Superior temporal gyrus (tissue), 1 donor: Measurements from ENCODE around the gene TMEM95.

Experiments used
- DNase-seq: peaks from one replicate; pipeline ENCODE4 v3.0.0-alpha.2; 2016; ENCODE audit errors: extremely low spot score

The TMEM95 gene

DNA sequence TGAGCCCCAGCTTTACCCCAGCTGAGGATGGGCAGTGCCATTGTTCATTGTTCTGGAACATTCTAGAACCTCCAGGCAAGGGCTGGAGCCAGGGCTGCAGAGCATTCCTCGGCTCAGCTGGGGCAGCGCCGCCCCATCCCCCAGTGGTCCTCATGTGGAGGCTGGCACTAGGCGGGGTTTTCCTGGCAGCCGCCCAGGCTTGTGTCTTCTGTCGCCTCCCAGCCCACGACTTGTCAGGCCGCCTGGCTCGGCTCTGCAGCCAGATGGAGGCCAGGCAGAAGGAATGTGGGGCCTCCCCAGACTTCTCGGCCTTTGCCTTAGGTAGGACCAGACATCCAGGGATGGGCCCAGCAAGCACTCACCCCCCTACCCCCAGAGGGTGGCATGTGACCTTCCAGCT is at the start of gene TMEM95:
Gene TMEM95 (plus strand): TSS at position 104 of the 400 bp plus-strand sequence. CDS start 49 bp downstream, at position 153.
- peak; percentile 78 for DNase-seq

- peak; percentile 99 for DNase-seq
Measured at GRCh38 chr17:7306911-7307685, 47.9 kb upstream of the TMEM95 start, which contains the start of gene EIF5A. EIF5A (plus strand) TSS chr17:7307628; CDS start chr17:7309636, 2,008 bp downstream.

GRCh38 chr17:7307686-7308624 is 47.0 kb upstream of the TMEM95 start:
- no peak for DNase-seq

DNA sequence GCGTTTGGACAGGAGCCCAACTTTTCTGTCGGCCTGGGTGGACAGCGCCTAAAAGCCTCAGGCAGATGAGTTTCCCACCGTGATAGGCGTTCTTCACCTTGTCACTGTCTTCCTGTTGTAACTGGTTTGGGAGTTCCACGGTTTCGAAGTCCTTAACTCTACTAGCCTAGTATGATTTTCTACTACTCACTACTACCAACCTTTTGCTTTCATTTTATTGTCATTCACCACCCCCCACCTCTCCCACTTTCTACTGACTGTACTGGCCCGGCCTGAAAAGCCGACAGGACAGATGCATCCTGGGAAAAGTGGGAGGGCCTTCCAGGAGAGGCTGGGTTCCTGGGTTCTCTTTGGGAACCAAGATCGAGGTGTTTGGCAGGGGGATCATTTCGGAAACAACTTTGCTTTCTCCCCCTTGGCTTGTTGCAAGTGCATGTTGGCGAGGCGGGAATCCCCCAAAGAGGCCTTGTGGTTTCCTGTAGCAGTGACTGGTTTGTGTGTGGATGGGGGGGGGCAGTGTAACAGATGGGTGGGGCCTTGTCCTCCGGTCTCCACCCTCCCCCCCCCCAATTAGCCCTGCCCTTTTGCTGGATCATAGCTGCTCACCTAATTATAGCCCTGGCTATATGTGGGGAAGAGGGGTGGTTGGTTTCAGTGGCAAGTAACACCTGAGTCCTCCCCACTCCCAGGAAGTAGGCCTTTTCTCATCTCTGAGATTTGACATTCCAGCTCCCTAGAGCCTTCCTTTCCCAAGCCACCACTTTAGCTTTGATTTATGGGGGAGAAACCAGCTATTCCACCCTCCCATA is 46.1 kb upstream of the TMEM95 start:
- peak; percentile 57 for DNase-seq

GRCh38 chr17:7309628-7310027 is 45.3 kb upstream of the TMEM95 start:
- no peak for DNase-seq

DNA sequence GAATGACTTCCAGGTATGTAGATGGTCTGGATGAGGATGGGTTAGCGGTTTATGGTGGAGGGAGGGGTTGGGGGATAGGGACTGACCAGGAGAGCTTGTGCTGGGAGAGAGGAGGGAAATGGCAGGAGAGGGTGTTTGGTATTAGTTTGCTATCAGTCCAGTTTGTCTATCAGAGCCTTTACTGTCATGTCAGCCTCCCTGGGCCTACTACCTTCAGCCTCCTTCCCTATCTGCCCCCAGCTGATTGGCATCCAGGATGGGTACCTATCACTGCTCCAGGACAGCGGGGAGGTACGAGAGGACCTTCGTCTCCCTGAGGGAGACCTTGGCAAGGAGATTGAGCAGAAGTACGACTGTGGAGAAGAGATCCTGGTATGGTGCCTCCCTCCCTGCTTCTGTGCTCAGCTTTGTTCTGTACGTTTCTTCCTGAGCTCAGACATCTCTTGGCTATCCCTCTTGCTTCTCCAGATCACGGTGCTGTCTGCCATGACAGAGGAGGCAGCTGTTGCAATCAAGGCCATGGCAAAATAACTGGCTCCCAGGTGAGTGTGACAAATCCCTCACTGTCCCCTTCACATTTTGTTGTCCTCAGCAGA is 43.7 kb upstream of the TMEM95 start:
- no peak for DNase-seq

DNA sequence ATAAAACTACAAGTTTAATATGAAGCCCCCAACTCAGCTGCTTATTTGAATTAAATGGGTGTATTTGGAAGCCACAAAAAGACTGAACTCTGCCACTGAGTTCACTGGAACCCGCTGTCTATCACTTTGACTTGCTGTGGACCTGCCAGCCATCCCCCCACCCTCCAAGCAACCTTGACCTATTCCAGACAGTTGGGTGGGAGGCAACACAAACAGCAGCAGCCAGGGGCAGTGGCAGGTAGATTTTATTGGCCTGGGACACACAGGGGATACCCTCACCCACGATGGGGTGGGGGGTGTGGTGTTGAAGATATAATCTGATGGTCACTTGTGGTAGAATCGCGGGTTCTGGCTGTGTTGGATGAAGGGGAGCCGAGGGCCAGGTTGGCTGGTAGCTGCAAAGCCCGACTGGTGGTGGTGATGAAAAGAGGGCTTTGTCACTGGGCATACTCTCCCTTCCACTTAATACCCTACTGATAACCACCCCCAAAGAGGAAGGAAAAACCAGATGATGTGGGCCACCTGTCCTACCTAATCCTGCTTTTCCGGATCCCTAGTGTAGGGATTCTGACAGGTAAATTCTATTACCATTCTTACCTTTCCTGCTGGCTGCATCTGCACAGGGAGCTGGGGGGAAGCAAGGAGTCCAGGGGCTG is 42.4 kb upstream of the TMEM95 start:
- DNase-seq, result no peak

DNA sequence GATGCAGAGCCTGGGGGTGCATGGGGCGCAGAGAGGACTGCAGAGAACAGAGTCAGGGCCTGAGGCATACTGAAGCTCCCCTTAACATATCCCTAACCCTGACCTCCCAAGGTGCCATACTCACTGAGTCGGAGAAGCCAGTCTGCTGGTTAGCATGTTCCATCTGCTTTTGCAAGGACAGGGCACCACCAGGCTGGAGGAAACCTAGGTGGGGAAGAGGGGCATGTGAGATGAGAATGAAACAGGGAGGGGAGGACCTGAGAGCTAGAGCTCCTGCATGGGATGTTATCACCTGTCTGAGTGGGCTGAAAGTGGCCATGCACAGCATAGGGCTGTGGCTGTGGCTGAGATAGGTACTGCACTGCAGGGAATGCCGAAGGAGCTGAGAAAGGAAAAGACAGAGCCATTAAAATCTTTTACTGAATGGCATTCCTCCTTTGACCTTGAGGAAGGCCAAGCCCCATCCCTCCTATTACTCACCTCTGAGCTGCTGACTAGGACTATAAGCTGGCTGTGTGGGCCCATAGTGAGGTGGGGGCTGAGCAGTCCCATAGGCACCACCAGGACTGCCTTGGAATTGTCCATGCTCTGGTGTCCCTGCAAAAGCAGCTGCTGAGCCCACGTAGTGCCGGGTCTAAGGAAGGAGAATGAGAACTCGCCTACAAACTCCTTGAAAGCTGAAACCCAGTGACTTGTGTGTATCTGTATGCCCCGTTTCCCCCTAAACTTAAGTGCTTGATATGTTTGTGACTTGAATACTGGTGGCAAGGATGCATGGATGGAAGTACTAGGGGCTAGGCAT is 41.7 kb upstream of the TMEM95 start:
- DNase-seq, result no peak

- DNase-seq, result no peak
Measured at GRCh38 chr17:7313890-7314718, 40.9 kb upstream of the TMEM95 start.

GRCh38 chr17:7314719-7315569 is 40.0 kb upstream of the TMEM95 start, which contains the start of gene GPS2:
GPS2 (minus strand) TSS chr17:7315360; CDS start chr17:7315052, 308 bp downstream.
- peak; percentile 84 for DNase-seq

DNA sequence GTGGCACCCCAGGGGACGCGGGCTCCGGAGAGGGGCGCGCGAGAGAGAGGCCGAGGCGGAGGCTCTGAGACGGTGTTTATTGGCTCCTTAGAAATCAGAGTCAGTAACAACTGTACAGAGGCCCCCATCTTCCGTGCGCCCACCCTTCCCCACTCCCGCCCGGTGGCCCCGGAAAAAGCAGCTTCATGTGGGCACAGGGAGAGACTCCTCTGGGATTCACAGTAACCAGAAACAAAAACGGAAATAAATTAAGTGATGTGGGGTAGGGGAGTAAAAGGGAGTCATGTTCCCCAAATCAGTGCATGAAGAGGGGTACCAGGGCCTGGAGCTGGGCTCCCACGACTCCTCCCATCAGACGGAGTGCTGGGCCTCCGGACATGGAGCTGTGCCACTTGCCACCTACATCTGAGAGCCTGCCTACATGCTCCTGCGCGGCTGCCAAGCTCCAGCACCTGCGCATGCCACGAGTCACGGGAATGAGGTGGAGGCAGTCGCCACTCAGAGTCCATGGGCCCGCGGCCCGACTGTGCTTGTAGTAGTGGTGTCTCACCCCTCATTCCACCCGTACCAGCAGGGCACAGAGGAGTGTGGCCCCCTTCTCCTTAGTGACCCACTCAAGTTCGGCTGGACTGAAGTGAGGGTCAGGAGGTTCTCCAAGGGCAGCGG is 39.3 kb upstream of the TMEM95 start:
- no peak for DNase-seq

GRCh38 chr17:7317161-7317803 is 37.7 kb upstream of the TMEM95 start:
- DNase-seq, result no peak

GRCh38 chr17:7318121-7318860 is 36.7 kb upstream of the TMEM95 start:
- no peak for DNase-seq

GRCh38 chr17:7321466-7321865 is 33.5 kb upstream of the TMEM95 start:
- no peak for DNase-seq

DNA sequence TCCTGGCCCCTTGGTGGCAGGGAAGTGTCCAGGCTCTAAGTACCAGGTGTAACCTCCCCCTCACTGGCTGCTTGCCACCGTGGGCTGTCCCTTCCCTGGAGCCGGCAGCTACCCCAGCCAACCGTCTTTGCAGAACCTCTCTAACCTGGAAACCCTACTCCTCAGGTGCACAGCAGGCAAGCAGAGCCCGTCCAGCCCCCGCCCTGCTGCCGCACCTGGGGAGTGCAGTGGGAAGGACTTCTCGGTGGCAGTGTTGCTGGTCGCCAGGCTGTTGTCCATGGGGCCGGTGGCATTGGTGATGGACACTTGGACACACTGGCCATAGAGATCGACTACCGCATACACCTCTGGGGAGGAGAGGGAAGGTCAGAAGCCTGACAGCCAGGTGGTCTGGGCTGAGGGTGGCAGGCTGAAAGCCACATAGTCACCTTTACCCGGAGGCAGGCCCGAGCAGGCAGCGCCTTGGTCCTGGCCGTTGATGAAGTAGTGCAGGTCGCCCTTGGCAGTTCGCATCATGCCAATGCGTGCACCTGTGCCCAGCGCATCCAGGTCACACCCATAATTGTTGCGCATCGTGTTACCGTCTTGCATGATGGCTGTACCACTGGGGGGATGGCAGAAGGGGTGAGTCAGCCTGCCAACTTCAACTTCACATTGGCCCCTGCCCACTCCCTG is 32.3 kb upstream of the TMEM95 start:
- DNase-seq, result no peak
